GOT3 (cell line): Measurements from ENCODE around the gene NUDT14.

Experiments
- DNase-seq: peaks from one replicate; lab custom pipeline; 2025; ENCODE audit warnings: mixed read lengths; lab: John Stamatoyannopoulos, UW

The NUDT14 gene

DNA sequence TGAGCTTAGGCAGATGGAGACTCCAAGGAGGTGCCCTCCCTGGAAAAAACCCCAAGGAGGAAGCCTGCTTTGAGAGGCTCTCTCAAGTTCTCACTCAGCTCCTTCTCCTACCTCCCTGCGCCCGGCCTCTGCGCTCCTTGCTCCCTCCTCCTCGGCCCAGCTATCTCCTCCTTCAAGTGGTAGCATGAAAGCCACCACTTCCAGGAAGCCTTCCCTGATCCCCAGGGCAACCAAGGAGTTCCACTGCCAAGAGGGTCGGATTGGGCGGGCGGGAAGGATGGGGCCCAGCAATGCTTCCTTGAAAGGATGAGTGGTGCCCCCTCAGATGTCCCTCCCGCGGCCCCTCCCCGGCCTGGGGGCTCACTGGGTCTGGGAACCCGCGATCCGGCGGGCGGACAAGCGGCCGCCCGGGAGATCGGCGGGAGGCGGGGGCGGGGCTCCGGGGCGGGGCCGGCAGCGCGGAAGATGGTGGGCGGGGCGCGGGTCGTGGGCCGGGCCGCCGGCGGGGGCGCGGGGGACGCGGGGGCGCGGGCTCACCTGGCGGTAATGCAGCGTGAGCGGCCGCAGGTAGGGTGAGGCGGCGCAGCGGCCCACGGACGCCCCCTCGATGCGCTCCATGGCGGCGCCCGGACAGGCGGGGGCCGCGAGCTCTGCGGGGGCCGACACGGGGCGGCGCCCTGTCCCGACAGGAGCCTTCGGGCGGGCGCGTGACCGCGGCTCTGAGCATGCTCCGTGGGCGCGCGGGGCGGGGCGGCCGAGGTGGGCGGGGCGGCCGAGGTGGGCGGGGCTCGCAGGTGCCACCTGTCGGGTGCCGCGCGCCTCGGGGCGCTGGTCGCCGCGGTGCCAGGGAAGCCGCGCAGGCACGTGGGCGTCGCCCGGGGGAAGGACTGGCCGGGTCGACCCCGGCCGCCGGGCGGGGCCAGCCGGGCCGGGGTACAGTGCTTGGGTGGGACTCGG, at the start of gene NUDT14:
NUDT14 (minus strand) TSS at position 721 of the 957 bp plus-strand sequence; CDS start at position 618, 103 bp downstream.
- no peak for DNase-seq

DNA sequence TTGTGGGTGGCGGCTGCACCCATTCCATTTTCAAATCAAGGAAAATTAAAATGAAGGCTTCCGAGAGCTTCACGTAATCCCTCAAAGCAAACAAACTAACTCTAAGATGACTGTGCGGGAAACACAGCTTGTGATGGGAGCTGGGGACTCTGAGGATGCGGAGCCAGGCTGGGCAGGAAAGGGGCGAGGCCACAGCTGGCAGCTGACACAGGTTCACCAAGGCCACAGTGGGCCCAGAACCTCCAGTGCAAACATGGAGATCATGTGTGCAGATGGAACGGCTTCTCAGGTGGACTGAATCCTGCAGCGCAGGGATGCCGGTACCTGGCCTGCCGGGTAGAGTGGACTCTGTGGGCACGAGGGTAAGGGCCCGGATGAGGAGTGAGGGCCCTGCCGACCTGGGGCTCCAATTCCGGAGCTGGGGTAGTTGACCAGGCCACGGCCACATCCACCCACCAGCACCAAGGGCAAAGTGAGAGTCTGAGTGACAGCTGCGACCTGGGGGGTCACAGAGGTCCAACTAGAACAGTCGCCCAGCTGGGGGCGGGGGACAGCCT, 48.1 kb upstream of the NUDT14 start:
- no peak for DNase-seq

DNA sequence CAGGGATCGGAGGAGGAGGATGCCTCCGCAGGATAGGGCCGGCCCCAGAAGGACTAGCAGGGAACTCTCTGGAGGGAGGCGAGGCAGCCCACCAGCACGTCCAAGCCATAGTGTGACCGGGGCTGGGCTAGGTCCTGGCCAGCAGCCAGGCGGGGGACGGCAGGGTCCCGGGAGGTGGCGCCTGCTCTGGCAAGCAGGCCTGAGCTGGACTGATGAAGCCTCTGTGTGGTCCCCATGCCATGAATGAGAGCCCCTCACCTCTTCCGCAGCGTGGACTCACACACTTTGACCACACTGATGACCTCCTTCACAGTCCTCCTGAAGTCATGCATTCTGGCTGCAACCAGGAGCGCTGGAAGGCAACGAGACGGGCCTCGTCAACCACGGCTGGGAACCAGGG, 47.5 kb upstream of the NUDT14 start:
- no peak for DNase-seq

DNA sequence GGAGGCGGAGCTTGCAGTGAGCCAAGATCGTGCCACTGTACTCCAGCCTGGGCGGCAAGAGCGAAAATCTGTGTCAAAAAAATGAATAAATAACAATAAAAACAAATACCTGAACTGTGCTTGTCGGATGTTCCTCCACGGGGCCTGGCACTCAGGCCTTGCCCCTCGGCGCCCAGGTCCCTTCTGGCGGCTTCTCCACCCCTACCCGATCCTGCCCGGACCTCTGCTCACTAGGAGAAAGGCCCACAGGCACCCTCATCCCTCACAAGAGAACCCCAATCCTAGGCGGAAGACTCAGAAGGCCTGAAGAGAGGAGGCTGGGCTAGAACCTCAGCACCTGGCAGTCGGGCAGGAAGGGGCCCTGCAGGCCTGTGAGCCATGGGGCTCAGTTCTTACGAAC, 46.2 kb upstream of the NUDT14 start:
- DNase-seq: no peak

DNA sequence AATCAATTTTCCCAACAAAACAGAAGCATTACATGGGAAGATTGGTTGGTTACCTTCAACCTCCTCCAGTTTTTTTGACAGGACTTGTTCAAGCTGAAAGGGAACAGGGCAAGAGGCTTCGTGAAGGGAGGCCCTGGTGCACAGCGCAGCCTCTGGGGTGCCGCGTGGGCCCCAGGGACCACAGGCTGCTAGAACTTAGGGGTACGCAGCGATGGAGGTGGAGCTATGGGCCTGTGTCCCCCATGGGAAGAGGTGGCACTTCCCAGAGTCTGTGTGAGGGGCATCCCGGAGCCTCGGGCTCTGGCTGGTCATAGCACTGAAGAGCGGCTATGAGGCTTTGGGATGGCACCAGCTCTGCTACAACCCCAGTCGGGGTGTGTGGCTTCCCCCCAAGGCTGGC, 45.1 kb upstream of the NUDT14 start:
- no peak for DNase-seq

DNA sequence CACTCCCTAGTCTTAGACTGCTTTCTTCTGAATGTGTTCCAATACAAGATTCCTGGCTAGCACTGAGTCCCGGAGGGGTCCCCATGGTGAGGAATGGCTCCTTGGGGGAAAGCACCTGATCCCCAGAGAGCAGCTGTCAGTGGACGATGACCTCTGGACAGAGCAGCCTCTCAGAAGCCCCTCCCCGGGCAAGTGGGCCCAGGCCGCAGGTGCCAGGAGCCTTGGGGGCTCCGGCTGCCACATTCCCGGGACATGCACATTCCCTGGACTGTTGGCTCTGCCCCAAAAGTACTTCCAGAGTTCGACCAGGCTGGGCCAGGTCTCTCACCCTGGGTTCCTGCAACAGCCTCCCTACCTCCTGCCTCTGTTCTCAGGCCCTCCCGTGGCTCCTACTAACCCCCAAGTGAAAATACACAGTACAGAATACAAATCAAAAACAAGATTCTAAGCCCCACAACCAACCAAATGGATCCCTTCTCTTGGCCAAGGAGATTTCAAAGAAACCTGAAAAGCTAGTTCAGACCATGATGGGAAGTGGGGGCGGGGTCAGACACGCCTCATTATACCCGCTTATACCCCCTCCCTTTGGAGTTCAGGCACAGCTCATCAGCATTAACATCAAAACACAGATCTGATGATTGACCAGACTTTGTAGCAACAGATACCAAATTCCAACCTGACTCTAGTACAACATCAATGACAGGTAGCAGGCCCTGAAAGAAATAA, 43.9 kb upstream of the NUDT14 start:
- no peak for DNase-seq

DNA sequence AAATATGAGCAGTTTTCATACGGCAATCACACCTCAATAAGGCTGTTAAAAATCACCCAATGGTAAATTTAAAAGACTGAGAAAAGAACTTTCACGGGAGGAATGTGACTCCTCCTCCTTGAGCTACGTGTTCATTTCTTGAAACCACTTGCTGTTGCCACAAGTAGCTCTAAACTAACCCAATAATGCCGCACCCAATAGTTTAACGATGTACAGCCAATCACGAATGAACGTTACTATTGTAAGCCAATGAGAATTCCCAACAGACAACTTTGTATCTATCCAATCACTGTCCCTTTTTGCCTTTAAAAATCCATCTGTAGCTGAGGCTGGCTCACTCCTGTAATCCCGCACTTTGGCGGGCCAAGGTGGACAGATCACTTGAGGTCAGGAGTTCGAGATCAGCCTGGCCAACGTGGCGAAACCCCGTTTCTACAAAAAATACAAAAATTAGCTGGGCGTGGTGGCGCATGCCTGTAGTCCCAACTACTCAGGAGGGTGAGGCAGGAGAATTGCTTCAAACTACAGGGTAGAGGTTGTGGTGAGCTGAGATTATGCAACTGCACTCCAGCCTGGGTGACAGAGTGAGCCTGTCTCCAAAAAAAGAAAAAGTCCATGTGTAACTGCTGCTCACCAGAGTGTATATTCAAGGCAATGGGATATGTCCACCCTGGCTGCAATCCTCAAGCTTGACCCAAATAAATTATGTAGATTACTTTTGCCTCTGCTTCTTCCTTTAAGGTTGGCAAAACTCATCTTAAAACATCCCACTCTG, 42.8 kb upstream of the NUDT14 start:
- DNase-seq: no peak

DNA sequence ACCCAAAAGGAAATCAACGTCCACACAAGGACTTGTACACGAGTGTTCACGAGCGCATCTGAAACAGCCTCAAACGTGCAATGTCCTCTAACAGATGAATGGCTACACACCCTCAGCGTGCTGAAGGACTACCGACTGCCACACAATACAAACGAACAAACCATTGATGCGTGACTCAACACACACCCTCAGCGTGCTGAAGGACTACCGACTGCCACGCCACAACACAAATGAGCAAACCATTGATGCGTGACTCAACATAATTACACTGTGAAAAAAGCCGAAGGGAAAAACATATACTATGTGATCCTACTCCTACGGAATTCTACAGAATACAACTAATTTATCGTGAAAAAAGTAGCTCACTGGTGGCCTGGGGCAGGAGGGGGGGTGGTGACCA, 42.1 kb upstream of the NUDT14 start:
- no peak for DNase-seq

DNA sequence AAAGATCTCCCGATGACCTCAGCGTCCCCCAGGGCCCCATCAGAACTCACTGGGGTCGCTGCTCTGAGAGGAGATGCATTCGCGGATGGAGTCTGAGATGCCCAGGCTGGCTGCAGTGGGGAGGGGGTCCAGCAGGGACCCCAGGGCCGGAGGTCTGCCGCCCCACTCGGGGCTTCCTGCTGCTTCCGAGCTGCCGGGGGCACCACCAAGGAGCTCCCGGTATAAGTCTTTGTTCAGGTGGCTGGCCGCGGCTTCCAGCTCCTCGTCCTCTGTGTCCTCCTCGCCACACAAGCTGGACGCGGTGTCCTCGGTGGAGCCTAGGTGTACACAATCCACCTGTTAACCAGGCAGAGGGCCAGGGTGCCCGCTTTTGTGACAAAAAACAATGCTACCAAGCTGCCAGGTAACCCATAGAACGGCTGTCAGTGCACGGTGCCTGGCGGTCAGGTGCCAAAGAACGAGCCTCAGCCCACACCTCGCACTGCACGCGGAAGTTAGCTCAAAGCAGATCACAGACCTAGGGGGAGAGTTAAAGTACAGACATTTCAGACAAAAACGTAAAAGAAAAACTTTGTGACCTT, 40.6 kb upstream of the NUDT14 start:
- DNase-seq: no peak

DNA sequence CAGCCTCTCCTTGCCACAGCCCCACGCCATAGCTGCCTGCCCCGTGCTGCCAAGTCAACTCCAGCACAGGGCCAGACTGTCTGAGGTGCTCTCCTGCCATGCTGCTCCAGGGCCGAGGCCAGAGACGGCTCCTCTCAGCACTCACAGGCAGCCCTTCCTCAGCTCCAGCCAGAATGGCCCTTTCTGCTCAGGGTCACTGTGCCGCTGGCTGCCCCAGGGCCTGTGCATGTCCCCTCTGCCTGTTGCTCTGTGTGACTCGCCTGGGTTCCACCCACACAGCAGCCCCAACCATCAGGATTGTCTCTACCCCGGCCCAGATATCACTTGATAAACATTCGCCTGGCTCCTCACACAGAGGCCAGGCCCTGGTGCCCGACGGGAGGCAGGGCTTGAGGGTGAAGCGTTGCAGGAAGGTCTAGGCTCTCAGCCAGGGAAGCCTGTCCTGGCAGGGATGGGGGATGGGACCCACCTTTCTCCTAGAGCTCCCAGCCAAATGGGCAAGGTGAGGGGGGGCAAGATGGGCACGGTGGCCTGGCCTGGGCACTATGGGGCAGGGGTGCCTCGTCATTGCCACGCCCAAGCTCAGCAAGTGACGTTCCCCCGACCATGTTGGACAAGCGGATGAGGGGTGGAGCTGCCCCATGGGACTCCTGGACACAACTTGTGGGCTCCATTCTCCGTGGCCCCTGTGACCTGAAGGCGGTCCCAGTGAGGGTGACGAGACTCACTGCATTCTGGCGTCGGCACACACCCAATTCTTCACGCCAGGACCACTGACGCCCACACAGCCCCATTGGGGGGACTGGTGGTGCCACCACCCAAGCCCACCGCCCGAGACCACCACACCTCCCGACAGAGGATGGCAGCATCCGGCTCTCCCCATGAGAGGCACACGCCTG, 39.8 kb upstream of the NUDT14 start:
- no peak for DNase-seq

DNA sequence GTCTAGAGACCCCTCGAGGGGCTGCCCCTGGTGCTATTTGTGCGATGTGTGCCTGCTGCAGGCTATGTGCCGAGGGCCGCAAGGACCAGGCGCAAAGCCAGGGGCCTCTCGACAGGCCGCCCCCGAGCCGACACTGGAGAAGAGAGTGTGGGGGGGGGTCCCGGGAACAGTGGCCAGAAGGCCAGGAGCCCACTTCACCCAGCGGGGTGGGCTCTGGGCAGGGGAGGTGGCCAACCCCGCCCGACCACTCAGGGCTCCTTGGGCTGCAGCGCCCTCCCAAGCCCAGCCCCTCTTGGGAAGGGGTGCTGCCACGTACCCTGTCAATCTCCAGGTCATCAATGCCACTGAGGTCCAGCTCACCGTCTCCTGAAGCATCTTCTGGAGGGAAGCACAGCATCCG, 38.6 kb upstream of the NUDT14 start:
- DNase-seq: no peak

DNA sequence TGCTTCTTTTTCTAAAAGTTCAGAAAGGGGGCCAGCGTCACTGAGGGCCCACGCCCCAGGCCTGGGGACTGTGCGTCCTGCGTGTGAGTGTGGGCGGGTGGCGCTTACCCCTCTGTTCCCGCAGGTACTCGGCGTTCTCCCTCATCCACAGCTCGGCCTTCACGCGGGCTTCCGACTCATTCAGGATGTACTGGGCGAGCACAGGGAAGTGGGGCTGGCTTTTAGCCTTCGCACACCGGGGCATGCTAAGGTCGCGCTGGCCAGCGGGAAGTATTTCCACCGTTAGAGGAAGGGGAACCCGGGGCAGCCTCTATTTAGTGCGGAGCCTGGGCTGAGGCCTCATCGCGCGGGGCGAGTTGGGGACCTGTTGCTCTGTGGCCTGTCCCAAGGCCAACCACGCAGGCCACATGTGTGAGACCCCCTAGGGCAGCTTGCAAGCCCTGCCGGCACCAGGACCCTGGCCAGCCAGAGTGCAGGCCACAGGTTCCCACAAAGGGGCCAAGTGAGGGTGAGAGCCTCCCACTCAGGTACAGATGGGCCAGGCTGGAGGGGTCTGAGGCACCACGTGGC, 38.0 kb upstream of the NUDT14 start:
- DNase-seq: no peak

DNA sequence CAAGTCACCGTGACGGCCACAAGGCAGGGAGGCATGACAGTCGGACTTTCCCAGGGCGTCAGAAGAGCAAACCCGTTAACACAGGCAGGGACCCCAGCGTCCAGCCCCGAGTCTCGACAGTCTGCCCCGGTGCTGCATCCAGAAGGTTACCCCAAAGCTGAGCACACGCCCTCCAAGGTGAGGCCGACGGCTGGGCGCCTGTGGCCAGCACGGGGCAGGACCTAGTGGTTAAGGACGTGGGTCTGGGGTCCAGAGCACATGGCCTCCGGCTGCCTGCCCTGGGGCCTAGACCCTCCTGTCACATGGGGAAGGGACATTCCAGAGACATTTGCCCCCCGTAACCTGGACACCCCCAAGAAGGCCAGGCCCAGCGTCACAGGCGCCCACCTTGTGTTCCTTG, 37.5 kb upstream of the NUDT14 start:
- DNase-seq: no peak

DNA sequence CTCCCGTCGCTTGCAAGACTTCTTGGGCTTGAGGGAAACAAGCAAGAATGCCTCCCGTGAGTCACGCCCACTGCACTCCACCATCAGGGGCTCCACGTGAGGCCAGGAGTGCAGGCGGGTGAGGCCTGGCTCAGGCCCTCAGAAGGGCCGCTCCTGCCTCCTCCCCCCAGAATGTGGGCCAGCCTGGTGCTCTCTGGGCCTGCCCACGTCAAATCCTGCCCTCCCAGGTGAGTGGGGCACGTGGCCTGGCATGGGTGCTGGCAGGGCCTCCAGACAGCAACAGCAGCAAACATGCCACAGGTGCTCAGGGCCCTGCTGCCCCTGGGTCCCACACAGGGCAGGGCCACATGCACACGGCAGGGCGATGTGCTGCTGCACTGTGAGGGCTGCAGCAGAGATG, 36.7 kb upstream of the NUDT14 start:
- DNase-seq: no peak

DNA sequence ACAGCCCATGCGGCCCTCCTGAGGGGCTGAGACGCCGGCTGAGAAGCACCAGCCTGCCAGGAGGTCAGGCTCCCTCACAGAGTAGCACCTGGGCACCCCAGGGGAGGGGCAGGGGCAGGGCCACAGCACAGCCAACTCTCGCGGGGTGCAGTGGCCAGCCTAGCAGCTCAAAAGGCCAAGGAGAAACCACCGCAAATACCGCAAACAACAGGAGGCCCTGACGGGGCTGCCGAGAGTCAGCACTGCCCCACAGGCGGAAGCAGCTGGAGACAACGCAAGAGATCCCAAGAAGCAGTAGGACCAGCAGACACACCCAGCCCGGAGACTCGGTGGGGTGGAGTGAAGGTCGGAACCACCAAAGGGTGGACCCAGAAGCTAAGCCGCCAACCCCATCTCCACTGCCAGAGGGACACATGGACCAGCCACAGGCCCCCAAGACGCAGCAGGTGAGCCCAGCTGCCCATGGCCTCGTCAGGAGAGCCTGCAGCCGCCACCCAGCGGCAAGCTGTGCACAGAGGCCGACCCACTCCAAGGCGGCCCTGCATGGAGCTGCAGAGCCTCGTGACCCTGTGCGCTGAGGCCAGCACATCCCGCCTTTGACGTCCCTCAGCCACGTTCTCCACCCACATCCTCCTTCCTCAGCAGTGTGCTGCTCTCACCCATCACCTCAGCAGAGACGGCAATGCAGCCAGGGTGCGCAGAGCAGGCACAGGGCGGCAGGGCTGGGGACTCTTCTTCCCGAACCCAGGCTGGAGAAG, 35.6 kb upstream of the NUDT14 start:
- DNase-seq: no peak

DNA sequence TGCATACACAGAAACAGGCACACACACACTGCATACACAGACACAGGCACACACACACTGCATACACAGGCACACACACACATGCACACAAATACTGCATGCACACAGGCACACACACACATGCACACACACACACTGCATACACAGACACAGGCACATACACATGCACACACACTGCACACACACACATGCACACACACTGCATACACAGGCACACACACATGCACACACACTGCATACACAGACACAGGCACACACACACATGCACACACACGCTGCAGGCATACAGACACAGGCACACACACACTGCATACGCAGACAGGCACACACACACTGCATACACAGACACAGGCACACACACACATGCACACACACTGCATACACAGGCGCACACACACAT, 34.5 kb upstream of the NUDT14 start:
- DNase-seq: no peak

DNA sequence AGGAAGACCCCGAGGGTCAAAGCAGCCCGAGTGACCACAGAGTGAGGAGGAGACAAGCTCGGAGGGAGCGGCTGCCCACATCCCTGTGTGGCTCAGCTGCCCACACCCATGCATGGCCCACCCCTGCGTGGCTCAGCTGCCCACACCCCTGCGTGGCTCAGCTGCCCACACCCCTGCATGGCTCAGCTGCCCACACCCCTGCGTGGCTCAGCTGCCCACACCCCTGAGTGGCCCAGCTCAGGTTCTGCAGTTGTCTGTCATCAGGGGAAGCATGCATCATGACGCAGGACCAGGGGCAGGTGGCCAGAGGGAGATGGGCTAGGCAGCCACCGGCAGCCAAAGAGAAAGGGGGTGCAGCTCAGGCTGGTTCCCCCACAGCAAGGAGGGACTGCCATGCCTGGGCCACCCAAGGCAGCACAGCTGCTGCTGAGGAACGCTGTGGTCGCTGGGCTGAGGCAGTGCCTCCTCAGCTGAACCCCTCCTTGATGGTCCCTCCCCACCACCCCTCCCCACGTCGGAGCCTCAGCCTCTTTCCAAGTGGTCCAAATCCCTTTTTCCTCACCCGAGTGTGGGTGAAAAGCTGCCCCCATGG, 33.3 kb upstream of the NUDT14 start:
- no peak for DNase-seq

DNA sequence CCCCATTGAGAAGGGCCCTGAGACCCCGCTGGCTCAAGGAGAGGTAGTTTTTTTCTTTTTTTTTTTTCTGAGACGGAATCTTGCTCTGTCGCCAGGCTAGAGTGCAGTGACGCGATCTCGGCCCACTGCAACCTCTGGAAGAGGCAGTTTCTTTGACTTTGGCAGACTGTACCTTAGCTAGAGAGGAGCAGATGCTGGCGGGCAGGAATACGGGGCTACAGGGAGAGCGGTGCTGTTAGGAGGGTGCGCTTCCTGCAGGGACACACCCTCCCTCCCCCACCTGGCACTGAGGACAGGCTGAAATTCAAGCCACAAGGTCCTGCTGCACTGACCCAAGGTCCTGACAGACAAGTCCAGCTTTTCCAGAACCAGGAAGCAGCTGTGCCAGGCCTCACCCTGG, 32.2 kb upstream of the NUDT14 start:
- DNase-seq: no peak
